Omental fat pad (tissue), 4 donors: ENCODE data around the gene TSC22D2. TPM values are rescaled to one million over a fixed set of nuclear protein-coding genes. Genes with fewer than 3 reads are reported as not detected.
A peak's percentile ranks its signal among the peaks of the same experiment; 100 is the strongest.

Experiments used
- ATAC-seq: fragments of 150-250 bp; one replicate; pipeline ENCODE4 v1.9.1; 2016; ENCODE audit warnings: mild to moderate bottlenecking, moderate library complexity; ENCODE audit not compliant: low FRiP score
- DNase-seq: peaks from one replicate; pipeline ENCODE4 v3.0.0-alpha.2; 2019; ENCODE audit warnings: low spot score
- CTCF ChIP-seq, 3 donors: fragments of 450-650 bp; IDR thresholded peaks; one replicate each; pipeline ENCODE4 v1.5.1; 2016 to 2017; ENCODE audit warnings: antibody characterized with exemption in 3 of 3, mild to moderate bottlenecking in 3 of 3, moderate library complexity in 2 of 3
- total RNA-seq, 4 donors: library from RNA; depleted of rRNA; stranded (reverse); fragments of >200 nt; gene quantifications; one replicate each; pipeline ENCODE4 v1.1.0, GENCODE V29; 2016

The TSC22D2 gene
- 10 to 100 TPM; 15.8 to 66.2 (median 22.9) TPM for total RNA-seq

GRCh38 chr3:150408221-150409124, at the start of gene TSC22D2:
TSS of gene TSC22D2 (plus strand) at chr3:150408298. CDS start at chr3:150409351, 1,053 bp downstream.
- DNase-seq (peak; percentile 93), ATAC-seq (peak; percentile 77)
- TF ChIP-seq CTCF (IDR thresholded peaks at IDR 0.05): no peak

DNA sequence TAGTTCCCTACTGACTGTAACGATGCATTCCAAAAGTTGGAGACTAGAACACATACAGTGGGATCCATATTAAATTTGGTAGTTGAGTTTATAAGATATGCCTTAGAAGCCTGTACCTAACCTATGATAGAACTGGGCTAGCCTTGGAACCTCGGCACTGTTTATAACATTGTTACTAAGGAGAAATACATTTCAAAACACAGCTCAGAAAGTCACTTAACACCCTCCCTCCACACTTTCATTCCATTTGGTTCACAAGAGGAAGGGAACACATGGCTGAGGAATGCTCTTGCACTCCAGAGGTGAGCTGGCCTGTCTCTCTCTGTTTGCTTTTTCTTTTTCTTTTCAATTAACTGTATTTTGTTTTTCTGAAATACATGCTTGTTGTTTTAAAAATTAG, 48.7 kb upstream of the TSC22D2 start:
- DNase-seq: no peak
- no peak for ATAC-seq
- TF ChIP-seq CTCF (IDR thresholded peaks at IDR 0.05): no peak

DNA sequence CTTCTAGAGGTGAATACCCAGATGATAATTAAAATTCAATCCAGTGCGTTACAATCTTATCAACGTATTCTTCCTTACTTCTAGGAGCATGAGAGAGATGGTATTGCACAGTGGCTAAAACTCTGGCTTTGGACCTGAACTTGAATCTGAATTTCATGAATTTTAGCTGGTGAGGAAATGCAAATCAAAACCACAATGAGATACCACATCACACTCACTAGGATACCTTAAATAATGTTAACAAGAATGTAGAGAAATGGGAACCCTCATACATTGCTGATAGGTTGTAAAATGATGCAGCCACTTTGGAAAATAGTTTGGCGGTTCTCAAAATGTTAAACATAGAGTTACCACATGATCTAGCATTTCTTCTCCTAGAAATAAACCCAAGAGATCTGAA, 47.1 kb upstream of the TSC22D2 start:
- no peak for DNase-seq

DNA sequence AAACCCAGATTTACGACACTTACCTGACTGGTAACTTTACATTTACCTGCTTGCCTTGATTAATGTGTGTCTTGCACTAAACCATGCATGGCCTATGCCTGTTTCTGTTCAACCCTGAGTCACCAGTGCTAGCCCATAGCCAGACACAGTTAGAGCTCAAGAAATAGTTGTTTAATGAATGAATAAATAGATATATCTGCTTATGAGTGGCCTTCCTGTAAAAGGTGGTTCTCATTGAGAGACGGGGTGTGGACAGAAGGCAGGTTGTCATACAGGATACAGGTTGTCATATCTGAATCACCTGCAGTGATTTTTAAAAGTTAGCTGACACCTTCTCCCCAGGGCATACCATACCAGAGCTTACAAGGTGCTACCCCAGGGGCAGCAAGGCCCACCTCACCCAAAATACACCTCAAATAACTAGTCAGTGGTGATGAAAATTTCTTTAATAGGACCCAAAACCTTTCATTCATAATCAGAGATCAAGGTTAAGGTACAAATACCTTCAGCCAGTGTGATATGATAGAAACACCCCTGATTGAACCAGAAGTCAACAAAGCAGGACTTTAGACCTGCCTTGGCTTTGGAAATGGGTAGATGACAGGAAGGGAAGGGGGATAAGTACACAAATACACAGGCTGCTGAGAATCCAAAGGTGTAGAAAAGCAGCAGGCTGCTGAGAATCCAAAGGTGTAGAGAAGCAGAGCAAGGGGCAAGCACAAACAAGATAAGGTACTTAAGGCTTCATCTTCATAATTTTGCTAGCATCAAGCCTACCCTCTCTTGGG, 45.4 kb upstream of the TSC22D2 start:
- ATAC-seq (no peak), DNase-seq (no peak)
- TF ChIP-seq CTCF (IDR thresholded peaks at IDR 0.05): no peak

More for the DNA sequence above, 47.1 kb upstream of the TSC22D2 start:
- ATAC-seq: no peak
- no peak for TF ChIP-seq CTCF (IDR thresholded peaks at IDR 0.05)

DNA sequence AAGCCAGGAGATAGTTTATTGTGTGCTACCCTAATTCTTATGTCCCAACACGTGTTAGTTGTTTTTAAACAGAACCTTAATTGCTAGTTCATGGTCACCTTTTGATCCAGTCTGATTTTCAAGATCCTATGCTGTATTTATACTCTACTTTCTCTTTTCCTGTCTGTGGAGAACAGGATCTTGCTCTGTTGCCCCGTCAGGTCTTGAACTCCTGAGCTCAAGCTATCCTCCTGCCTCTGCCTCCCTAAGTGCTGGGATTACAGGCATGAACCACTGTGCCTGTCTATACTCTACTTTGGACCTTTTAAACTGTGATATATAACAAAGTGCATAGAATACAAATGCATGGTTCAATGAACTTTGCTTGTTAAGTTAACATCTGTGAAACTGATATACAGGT, 44.7 kb upstream of the TSC22D2 start:
- DNase-seq: no peak
- TF ChIP-seq CTCF (IDR thresholded peaks at IDR 0.05): no peak
- ATAC-seq: no peak

- ATAC-seq (no peak), DNase-seq (no peak)
- no peak for TF ChIP-seq CTCF (IDR thresholded peaks at IDR 0.05)
These were observed 42.9 kb upstream of the TSC22D2 start for GRCh38 chr3:150365132-150365604.
